NOMO-1 treated with DMSO at 0.1 percent for 48 hours (cell line): Measurements from ENCODE around the gene ESD.

Experiments used
- DNase-seq: peaks from one replicate; lab custom pipeline; 2025; ENCODE audit not compliant: unreplicated experiment; lab: John Stamatoyannopoulos, UW

Gene ESD

GRCh38 chr13:46747031-46747820 is 49.7 kb downstream of the ESD start:
- no peak for DNase-seq

- DNase-seq = no peak
Observed at GRCh38 chr13:46745706-46746105, 51.3 kb downstream of the ESD start.

- DNase-seq = no peak
Observed at GRCh38 chr13:46745062-46745461, 51.9 kb downstream of the ESD start.

- no peak for DNase-seq
Observed at GRCh38 chr13:46743191-46743590, 53.8 kb downstream of the ESD start.

GRCh38 chr13:46739447-46740098 is 57.4 kb downstream of the ESD start:
- no peak for DNase-seq

GRCh38 chr13:46738766-46739165 is 58.2 kb downstream of the ESD start:
- no peak for DNase-seq

- DNase-seq = no peak
Observed at GRCh38 chr13:46738055-46738454, 58.9 kb downstream of the ESD start.

GRCh38 chr13:46736541-46737310 is 60.2 kb downstream of the ESD start:
- peak; percentile 95 for DNase-seq

GRCh38 chr13:46735425-46735824 is 61.5 kb downstream of the ESD start:
- DNase-seq = no peak

GRCh38 chr13:46731535-46731934 is 65.4 kb downstream of the ESD start:
- DNase-seq = no peak

GRCh38 chr13:46728777-46729176 is 68.2 kb downstream of the ESD start:
- no peak for DNase-seq

- no peak for DNase-seq
Observed at GRCh38 chr13:46726347-46726746, 70.6 kb downstream of the ESD start.
